ENCODE data around the gene HDAC1.
"Not testable (repeated sequence)": the region's sequence is repeated elsewhere in the genome, so short reads cannot be mapped to it uniquely, and the experiment has no call there.

HDAC1 gene

GRCh38 chr1:32351399-32352238, 59.7 kb downstream of the HDAC1 start:
- DNase-seq (ENCODE audit: low read depth, low spot score) = peak; percentile 98
- peaks cover 17% of the 10 kb centered on the region for H3K36me3 ChIP-seq (ENCODE audit: insufficient read depth, insufficient read length, low read length)
- peak overlapping the region; percentile 98 for H3K9ac ChIP-seq (ENCODE audit: insufficient read length, low read depth)
- peaks cover 25% of the 10 kb centered on the region for H3K4me1 ChIP-seq (ENCODE audit: insufficient read depth, insufficient read length)
- peaks cover 12% of the 10 kb centered on the region; the same call in 1 of the 2 replicates for H3K9me3 ChIP-seq (ENCODE audit: insufficient read depth, low read length)
- TF ChIP-seq ZNF274 (IDR thresholded peaks at IDR 0.05; ENCODE audit: low read depth, low read length) = no peak
- TF ChIP-seq SUZ12 (IDR thresholded peaks at IDR 0.05; ENCODE audit: extremely low read depth, insufficient read depth, insufficient read length) = no peak
- no peak for TF ChIP-seq YY1 (IDR thresholded peaks at IDR 0.05; ENCODE audit: insufficient read depth, insufficient read length)
- peak overlapping the region; percentile 78 for H3K4me3 ChIP-seq (ENCODE audit: insufficient read length, low read depth)
- H3K27me3 ChIP-seq (ENCODE audit: insufficient read depth, insufficient read length) = peaks cover 4% of the 10 kb centered on the region

GRCh38 chr1:32352239-32352745, 60.4 kb downstream of the HDAC1 start:
- no peak for DNase-seq (ENCODE audit: low read depth, low spot score)

GRCh38 chr1:32352831-32353383, 61.0 kb downstream of the HDAC1 start:
- Histone ChIP-seq H3K4me1 (ENCODE audit: insufficient read depth, insufficient read length) (peaks cover 21% of the 10 kb centered on the region), H3K27me3 (ENCODE audit: insufficient read depth, insufficient read length) (peaks cover 4% of the 10 kb centered on the region), H3K36me3 (ENCODE audit: insufficient read depth, insufficient read length, low read length) (peaks cover 22% of the 10 kb centered on the region), H3K4me3 (ENCODE audit: insufficient read length, low read depth) (no peak overlapping the region), H3K9me3 (ENCODE audit: insufficient read depth, low read length) (peaks cover 12% of the 10 kb centered on the region; the same call in 1 of the 2 replicates), H3K9ac (ENCODE audit: insufficient read length, low read depth) (peak overlapping the region; percentile 78)
- TF ChIP-seq SUZ12 (IDR thresholded peaks at IDR 0.05; ENCODE audit: extremely low read depth, insufficient read depth, insufficient read length) (no peak), ZNF274 (IDR thresholded peaks at IDR 0.05; ENCODE audit: low read depth, low read length) (no peak), YY1 (IDR thresholded peaks at IDR 0.05; ENCODE audit: insufficient read depth, insufficient read length) (no peak)
- no peak for DNase-seq (ENCODE audit: low read depth, low spot score)

More at GRCh38 chr1:32352239-32352745, 60.4 kb downstream of the HDAC1 start:
- peak overlapping the region; percentile 98 for H3K9ac ChIP-seq (ENCODE audit: insufficient read length, low read depth)
- peaks cover 4% of the 10 kb centered on the region for H3K27me3 ChIP-seq (ENCODE audit: insufficient read depth, insufficient read length)
- peak overlapping the region; percentile 78 for H3K4me3 ChIP-seq (ENCODE audit: insufficient read length, low read depth)
- peaks cover 22% of the 10 kb centered on the region for H3K4me1 ChIP-seq (ENCODE audit: insufficient read depth, insufficient read length)
- H3K9me3 ChIP-seq (ENCODE audit: insufficient read depth, low read length) = peaks cover 12% of the 10 kb centered on the region; the same call in 1 of the 2 replicates
- H3K36me3 ChIP-seq (ENCODE audit: insufficient read depth, insufficient read length, low read length) = peaks cover 17% of the 10 kb centered on the region
- TF ChIP-seq YY1 (IDR thresholded peaks at IDR 0.05; ENCODE audit: insufficient read depth, insufficient read length) = no peak
- no peak for TF ChIP-seq ZNF274 (IDR thresholded peaks at IDR 0.05; ENCODE audit: low read depth, low read length)
- no peak for TF ChIP-seq SUZ12 (IDR thresholded peaks at IDR 0.05; ENCODE audit: extremely low read depth, insufficient read depth, insufficient read length)

GRCh38 chr1:32353431-32353830, 61.5 kb downstream of the HDAC1 start:
- Histone ChIP-seq H3K36me3 (ENCODE audit: insufficient read depth, insufficient read length, low read length) (peaks cover 25% of the 10 kb centered on the region), H3K9me3 (ENCODE audit: insufficient read depth, low read length) (peaks cover 12% of the 10 kb centered on the region; the same call in 1 of the 2 replicates)

GRCh38 chr1:32353886-32354570, 62.1 kb downstream of the HDAC1 start:
- Histone ChIP-seq H3K9ac (ENCODE audit: insufficient read length, low read depth) (no peak overlapping the region), H3K4me1 (ENCODE audit: insufficient read depth, insufficient read length) (peaks cover 21% of the 10 kb centered on the region), H3K9me3 (ENCODE audit: insufficient read depth, low read length) (peaks cover 12% of the 10 kb centered on the region; the same call in 1 of the 2 replicates), H3K4me3 (ENCODE audit: insufficient read length, low read depth) (no peak overlapping the region), H3K27me3 (ENCODE audit: insufficient read depth, insufficient read length) (peaks cover 4% of the 10 kb centered on the region), H3K36me3 (ENCODE audit: insufficient read depth, insufficient read length, low read length) (peaks cover 28% of the 10 kb centered on the region)
- no peak for DNase-seq (ENCODE audit: low read depth, low spot score)
- TF ChIP-seq ZNF274 (IDR thresholded peaks at IDR 0.05; ENCODE audit: low read depth, low read length) (no peak), SUZ12 (IDR thresholded peaks at IDR 0.05; ENCODE audit: extremely low read depth, insufficient read depth, insufficient read length) (no peak), YY1 (IDR thresholded peaks at IDR 0.05; ENCODE audit: insufficient read depth, insufficient read length) (no peak)

More at GRCh38 chr1:32353431-32353830, 61.5 kb downstream of the HDAC1 start:
- DNase-seq (ENCODE audit: low read depth, low spot score) = no peak
- Histone ChIP-seq H3K4me3 (ENCODE audit: insufficient read length, low read depth) (no peak overlapping the region), H3K9ac (ENCODE audit: insufficient read length, low read depth) (peak overlapping the region; percentile 78), H3K27me3 (ENCODE audit: insufficient read depth, insufficient read length) (peaks cover 4% of the 10 kb centered on the region), H3K4me1 (ENCODE audit: insufficient read depth, insufficient read length) (peaks cover 21% of the 10 kb centered on the region)
- TF ChIP-seq SUZ12 (IDR thresholded peaks at IDR 0.05; ENCODE audit: extremely low read depth, insufficient read depth, insufficient read length) (no peak), ZNF274 (IDR thresholded peaks at IDR 0.05; ENCODE audit: low read depth, low read length) (no peak), YY1 (IDR thresholded peaks at IDR 0.05; ENCODE audit: insufficient read depth, insufficient read length) (no peak)

- H3K27me3 ChIP-seq (ENCODE audit: insufficient read depth, insufficient read length); H3K9me3 ChIP-seq (ENCODE audit: insufficient read depth, low read length); DNase-seq (ENCODE audit: low read depth, low spot score); H3K9ac ChIP-seq (ENCODE audit: insufficient read length, low read depth); H3K4me3 ChIP-seq (ENCODE audit: insufficient read length, low read depth): not testable (repeated sequence)
- Histone ChIP-seq H3K36me3 (ENCODE audit: insufficient read depth, insufficient read length, low read length) (peaks cover 34% of the 10 kb centered on the region), H3K4me1 (ENCODE audit: insufficient read depth, insufficient read length) (peaks cover 18% of the 10 kb centered on the region)
Observed at GRCh38 chr1:32355778-32356177, 63.9 kb downstream of the HDAC1 start.

All from NT2/D1 (cell line).